Measurements from ENCODE around the gene INSR. TPM values are rescaled to one million over a fixed set of nuclear protein-coding genes. Genes with fewer than 3 reads are reported as not detected.

INSR gene
- total and polyA plus RNA-seq, 2 experiments from 2014 or later, result 19.2 to 52.1 TPM

GRCh38 chr19:7263521-7263920 lies 30.7 kb downstream of the INSR start:
- DNase-seq (ENCODE audit: low spot score) (no peak), ATAC-seq (peak; percentile 29; the same call in 1 of the 3 replicates)
- no peaks in the 10 kb centered on the region for H3K27me3 ChIP-seq (ENCODE audit: insufficient read depth)
- no peaks in the 10 kb centered on the region for H3F3A ChIP-seq (replicated peaks; ENCODE audit: low read depth)
- Mint-ChIP-seq H3K27me3 (ENCODE audit: insufficient read depth, low read depth, poor library complexity) (peaks cover 3% of the 10 kb centered on the region), H3K36me3 (ENCODE audit: low read depth) (peaks cover 15% of the 10 kb centered on the region), H3K27ac (0 out of 2 replicates have a peak overlapping the region, but pooled peaks have one; percentile 51), H3K4me1 (peaks cover 10% of the 10 kb centered on the region; the same call in 2 of the 3 replicates), H3K9me3 (no peaks in the 10 kb centered on the region; the same call in 2 of the 3 replicates), H3K4me3 (no peak overlapping the region)
- no peaks in the 10 kb centered on the region for H3K36me3 ChIP-seq (ENCODE audit: insufficient read depth)
- 0 out of 2 replicates have a peak, but pooled peaks cover 3% of the 10 kb centered on the region for H4K20me1 ChIP-seq (replicated peaks; ENCODE audit: insufficient read depth)
- no peak overlapping the region for H2AFZ ChIP-seq
- H3K27ac ChIP-seq (ENCODE audit: low read depth), result no peak overlapping the region
- H3K4me1 ChIP-seq (ENCODE audit: insufficient read depth), result no peaks in the 10 kb centered on the region; the same call in 1 of the 2 replicates
- no peak overlapping the region for H3K4me3 ChIP-seq
- no peak overlapping the region for H3K4me2 ChIP-seq
- H3K9me2 ChIP-seq (ENCODE audit: insufficient read depth), result no peaks in the 10 kb centered on the region
- H3K79me2 ChIP-seq (replicated peaks; ENCODE audit: insufficient read depth), result peaks cover 54% of the 10 kb centered on the region
- TF ChIP-seq CREB1 (CRISPR knock-in tag; IDR thresholded peaks at IDR 0.05; ENCODE audit: low read depth), result no peak
- TF ChIP-seq JUNB (IDR thresholded peaks at IDR 0.05; ENCODE audit: unreplicated experiment), result no peak
- TF ChIP-seq, protein P1, sequence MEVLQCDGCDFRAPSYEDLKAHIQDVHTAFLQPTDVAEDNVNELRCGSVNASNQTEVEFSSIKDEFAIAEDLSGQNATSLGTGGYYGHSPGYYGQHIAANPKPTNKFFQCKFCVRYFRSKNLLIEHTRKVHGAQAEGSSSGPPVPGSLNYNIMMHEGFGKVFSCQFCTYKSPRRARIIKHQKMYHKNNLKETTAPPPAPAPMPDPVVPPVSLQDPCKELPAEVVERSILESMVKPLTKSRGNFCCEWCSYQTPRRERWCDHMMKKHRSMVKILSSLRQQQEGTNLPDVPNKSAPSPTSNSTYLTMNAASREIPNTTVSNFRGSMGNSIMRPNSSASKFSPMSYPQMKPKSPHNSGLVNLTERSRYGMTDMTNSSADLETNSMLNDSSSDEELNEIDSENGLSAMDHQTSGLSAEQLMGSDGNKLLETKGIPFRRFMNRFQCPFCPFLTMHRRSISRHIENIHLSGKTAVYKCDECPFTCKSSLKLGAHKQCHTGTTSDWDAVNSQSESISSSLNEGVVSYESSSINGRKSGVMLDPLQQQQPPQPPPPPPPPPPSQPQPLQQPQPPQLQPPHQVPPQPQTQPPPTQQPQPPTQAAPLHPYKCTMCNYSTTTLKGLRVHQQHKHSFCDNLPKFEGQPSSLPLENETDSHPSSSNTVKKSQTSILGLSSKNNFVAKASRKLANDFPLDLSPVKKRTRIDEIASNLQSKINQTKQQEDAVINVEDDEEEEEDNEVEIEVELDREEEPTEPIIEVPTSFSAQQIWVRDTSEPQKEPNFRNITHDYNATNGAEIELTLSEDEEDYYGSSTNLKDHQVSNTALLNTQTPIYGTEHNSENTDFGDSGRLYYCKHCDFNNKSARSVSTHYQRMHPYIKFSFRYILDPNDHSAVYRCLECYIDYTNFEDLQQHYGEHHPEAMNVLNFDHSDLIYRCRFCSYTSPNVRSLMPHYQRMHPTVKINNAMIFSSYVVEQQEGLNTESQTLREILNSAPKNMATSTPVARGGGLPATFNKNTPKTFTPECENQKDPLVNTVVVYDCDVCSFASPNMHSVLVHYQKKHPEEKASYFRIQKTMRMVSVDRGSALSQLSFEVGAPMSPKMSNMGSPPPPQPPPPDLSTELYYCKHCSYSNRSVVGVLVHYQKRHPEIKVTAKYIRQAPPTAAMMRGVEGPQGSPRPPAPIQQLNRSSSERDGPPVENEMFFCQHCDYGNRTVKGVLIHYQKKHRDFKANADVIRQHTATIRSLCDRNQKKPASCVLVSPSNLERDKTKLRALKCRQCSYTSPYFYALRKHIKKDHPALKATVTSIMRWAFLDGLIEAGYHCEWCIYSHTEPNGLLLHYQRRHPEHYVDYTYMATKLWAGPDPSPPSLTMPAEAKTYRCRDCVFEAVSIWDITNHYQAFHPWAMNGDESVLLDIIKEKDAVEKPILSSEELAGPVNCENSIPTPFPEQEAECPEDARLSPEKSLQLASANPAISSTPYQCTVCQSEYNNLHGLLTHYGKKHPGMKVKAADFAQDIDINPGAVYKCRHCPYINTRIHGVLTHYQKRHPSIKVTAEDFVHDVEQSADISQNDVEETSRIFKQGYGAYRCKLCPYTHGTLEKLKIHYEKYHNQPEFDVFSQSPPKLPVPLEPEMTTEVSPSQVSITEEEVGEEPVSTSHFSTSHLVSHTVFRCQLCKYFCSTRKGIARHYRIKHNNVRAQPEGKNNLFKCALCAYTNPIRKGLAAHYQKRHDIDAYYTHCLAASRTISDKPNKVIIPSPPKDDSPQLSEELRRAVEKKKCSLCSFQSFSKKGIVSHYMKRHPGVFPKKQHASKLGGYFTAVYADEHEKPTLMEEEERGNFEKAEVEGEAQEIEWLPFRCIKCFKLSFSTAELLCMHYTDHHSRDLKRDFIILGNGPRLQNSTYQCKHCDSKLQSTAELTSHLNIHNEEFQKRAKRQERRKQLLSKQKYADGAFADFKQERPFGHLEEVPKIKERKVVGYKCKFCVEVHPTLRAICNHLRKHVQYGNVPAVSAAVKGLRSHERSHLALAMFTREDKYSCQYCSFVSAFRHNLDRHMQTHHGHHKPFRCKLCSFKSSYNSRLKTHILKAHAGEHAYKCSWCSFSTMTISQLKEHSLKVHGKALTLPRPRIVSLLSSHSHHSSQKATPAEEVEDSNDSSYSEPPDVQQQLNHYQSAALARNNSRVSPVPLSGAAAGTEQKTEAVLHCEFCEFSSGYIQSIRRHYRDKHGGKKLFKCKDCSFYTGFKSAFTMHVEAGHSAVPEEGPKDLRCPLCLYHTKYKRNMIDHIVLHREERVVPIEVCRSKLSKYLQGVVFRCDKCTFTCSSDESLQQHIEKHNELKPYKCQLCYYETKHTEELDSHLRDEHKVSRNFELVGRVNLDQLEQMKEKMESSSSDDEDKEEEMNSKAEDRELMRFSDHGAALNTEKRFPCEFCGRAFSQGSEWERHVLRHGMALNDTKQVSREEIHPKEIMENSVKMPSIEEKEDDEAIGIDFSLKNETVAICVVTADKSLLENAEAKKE (CRISPR knock-in tag; IDR thresholded peaks at IDR 0.05), result no peak
- no peak for TF ChIP-seq EZH2 (IDR thresholded peaks at IDR 0.05; ENCODE audit: low read depth, unreplicated experiment)
- TF ChIP-seq, protein P2, sequence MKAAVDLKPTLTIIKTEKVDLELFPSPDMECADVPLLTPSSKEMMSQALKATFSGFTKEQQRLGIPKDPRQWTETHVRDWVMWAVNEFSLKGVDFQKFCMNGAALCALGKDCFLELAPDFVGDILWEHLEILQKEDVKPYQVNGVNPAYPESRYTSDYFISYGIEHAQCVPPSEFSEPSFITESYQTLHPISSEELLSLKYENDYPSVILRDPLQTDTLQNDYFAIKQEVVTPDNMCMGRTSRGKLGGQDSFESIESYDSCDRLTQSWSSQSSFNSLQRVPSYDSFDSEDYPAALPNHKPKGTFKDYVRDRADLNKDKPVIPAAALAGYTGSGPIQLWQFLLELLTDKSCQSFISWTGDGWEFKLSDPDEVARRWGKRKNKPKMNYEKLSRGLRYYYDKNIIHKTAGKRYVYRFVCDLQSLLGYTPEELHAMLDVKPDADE (IDR thresholded peaks at IDR 0.05), result no peak
- TF ChIP-seq STAT1 (IDR thresholded peaks at IDR 0.05; ENCODE audit: unreplicated experiment), result no peak
- TF ChIP-seq ZNF331 (CRISPR knock-in tag; IDR thresholded peaks at IDR 0.05; ENCODE audit: low read depth), result no peak
- TF ChIP-seq ZNF114 (CRISPR knock-in tag; IDR thresholded peaks at IDR 0.05), result no peak
- no peak for TF ChIP-seq NANOG (IDR thresholded peaks at IDR 0.05; ENCODE audit: borderline replicate concordance)
- no peak for TF ChIP-seq EZH2phosphoT487 (IDR thresholded peaks at IDR 0.05; ENCODE audit: unreplicated experiment)
- no peak for TF ChIP-seq REST (IDR thresholded peaks at IDR 0.05; ENCODE audit: unreplicated experiment)
- no peak for TF ChIP-seq POLR2AphosphoS5 (IDR thresholded peaks at IDR 0.05; ENCODE audit: low read depth)
- TF ChIP-seq, protein P3, sequence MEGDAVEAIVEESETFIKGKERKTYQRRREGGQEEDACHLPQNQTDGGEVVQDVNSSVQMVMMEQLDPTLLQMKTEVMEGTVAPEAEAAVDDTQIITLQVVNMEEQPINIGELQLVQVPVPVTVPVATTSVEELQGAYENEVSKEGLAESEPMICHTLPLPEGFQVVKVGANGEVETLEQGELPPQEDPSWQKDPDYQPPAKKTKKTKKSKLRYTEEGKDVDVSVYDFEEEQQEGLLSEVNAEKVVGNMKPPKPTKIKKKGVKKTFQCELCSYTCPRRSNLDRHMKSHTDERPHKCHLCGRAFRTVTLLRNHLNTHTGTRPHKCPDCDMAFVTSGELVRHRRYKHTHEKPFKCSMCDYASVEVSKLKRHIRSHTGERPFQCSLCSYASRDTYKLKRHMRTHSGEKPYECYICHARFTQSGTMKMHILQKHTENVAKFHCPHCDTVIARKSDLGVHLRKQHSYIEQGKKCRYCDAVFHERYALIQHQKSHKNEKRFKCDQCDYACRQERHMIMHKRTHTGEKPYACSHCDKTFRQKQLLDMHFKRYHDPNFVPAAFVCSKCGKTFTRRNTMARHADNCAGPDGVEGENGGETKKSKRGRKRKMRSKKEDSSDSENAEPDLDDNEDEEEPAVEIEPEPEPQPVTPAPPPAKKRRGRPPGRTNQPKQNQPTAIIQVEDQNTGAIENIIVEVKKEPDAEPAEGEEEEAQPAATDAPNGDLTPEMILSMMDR (conservative IDR thresholded peaks at IDR 0.05; ENCODE audit: low read depth in 2 of 2), result no peak
